ENCODE data around the gene MIPOL1.

Gene MIPOL1

GRCh38 chr14:37466623-37467088 is 268.9 kb downstream of the MIPOL1 start:
- DNase-seq, result no peak

GRCh38 chr14:37469650-37470049 is 271.9 kb downstream of the MIPOL1 start:
- DNase-seq, result no peak

- no peak for DNase-seq
Measured at GRCh38 chr14:37470251-37470650, 272.5 kb downstream of the MIPOL1 start.

GRCh38 chr14:37472906-37473305 is 275.2 kb downstream of the MIPOL1 start:
- DNase-seq, result no peak

GRCh38 chr14:37474191-37474590 is 276.5 kb downstream of the MIPOL1 start:
- no peak for DNase-seq

- no peak for DNase-seq
Measured at GRCh38 chr14:37480446-37481290, 282.9 kb downstream of the MIPOL1 start.

- no peak for DNase-seq
Measured at GRCh38 chr14:37482428-37482827, 284.7 kb downstream of the MIPOL1 start.

GRCh38 chr14:37483672-37484071 is 285.9 kb downstream of the MIPOL1 start:
- no peak for DNase-seq

GRCh38 chr14:37490607-37491006 is 292.9 kb downstream of the MIPOL1 start:
- DNase-seq, result no peak

- DNase-seq, result no peak
Measured at GRCh38 chr14:37491076-37491475, 293.3 kb downstream of the MIPOL1 start.

GRCh38 chr14:37493606-37494005 is 295.9 kb downstream of the MIPOL1 start:
- DNase-seq, result no peak

GRCh38 chr14:37497422-37497821 is 299.7 kb downstream of the MIPOL1 start:
- DNase-seq, result no peak

GRCh38 chr14:37501877-37502276 is 304.1 kb downstream of the MIPOL1 start:
- DNase-seq, result no peak

GRCh38 chr14:37508503-37508902 is 310.8 kb downstream of the MIPOL1 start:
- no peak for DNase-seq

- no peak for DNase-seq
Measured at GRCh38 chr14:37512173-37512572, 314.4 kb downstream of the MIPOL1 start.

- DNase-seq, result no peak
Measured at GRCh38 chr14:37515771-37516170, 318.0 kb downstream of the MIPOL1 start.

- DNase-seq, result no peak
Measured at GRCh38 chr14:37526994-37527393, 329.3 kb downstream of the MIPOL1 start.

- no peak for DNase-seq
Measured at GRCh38 chr14:37539992-37540391, 342.3 kb downstream of the MIPOL1 start.

GRCh38 chr14:37544407-37544806 is 346.7 kb downstream of the MIPOL1 start:
- no peak for DNase-seq

- no peak for DNase-seq
Measured at GRCh38 chr14:37545174-37545573, 347.4 kb downstream of the MIPOL1 start.

GRCh38 chr14:37546621-37547447 is 349.1 kb downstream of the MIPOL1 start:
- DNase-seq, result no peak

GRCh38 chr14:37550511-37550910 is 352.8 kb downstream of the MIPOL1 start:
- DNase-seq, result no peak

GRCh38 chr14:37551119-37551518 is 353.4 kb downstream of the MIPOL1 start:
- no peak for DNase-seq

All from 8988T (cell line).